GM18870 (cell line): ENCODE data around the gene ERN1.

Source experiments
- ATAC-seq: cut with Tn5 transposase; IDR thresholded peaks from one replicate; pipeline ENCODE4 v1.9.1; 2021; ENCODE audit warnings: moderate library complexity; ENCODE audit not compliant: unreplicated experiment

Gene ERN1

DNA sequence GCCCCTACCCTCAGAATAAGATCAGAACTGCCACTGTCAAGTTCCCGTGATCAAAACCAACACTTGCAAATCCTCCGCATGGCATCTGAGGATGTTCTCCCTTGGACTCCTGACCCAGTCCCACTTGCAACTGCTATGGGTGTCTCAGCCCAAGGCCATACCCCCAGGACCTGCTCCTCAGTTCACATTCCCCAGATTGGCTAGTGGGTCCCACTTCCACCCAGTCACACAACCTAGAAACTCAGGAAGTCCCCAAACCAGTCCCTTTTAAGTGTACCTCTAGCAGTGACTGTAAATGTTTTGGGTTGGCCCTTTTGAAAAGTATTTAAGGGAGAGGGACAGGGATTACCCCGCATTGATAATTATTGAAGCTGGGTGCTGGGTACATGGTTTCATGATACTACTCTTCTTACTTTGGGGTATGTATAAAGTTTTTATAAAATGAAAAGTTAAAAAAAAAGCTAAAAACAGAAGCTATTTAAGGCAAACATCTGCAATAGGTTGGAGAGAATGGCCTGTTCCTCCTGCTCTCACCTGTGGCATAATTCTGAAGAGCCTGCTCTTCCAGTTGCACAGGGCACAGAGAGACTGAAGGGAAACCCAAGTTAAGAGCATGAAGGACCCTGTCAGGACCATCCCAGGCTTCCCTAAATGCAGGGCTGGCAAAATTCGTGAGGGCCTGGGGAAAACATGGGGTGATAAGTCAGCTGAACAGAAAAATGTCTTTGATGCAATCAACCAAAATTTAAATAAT, 42.5 kb downstream of the ERN1 start:
- ATAC-seq, result no peak

DNA sequence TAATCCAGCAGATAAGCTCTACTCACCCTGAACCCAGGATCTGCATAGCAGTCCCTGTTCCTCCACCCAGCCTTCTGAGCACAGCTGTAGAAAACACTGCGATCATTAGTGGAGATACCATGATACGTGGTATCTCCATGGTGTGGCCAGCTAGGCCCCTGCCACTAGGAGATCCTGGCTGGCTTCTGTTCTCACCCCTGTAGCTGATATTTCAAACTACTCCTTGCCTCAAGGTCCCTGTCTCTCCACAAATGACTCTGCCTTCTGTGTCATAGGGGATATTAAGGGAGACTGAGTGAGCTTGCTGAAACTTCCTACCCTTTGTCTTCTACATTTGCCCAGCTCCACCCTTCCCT, 44.3 kb downstream of the ERN1 start:
- no peak for ATAC-seq

DNA sequence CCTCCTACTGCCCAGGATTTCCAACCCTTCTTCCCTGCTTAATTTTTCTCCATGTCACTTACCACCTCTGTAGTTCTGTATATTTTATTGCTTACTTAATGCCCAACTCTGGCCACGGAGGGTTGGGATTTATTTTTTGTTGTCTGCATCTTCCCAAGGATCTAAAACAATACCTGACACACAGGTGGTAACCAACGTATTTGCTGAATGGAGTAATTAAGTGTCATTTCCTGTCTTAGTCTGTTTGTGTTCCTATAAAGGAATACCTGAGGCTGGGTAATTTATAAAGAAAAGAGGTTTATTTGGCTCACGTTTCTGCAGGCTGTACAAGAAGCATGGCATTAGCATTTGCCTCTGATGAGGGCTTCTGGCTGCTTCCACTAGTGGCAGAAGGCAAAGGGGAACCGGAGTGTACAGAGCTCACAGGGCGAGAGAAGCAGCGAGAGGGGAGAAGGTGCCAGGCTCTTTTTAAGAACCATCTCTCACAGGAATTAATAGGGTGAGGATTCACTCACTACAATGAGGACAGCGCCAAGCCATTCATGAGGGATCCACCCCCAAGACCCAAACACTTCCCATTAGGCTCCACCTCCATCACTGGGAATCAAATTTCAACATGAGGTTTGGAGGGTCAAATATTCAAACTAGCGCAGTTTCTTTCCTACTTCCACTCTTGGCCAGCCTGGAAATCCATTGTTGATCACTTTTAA, 44.8 kb downstream of the ERN1 start:
- ATAC-seq, result no peak

DNA sequence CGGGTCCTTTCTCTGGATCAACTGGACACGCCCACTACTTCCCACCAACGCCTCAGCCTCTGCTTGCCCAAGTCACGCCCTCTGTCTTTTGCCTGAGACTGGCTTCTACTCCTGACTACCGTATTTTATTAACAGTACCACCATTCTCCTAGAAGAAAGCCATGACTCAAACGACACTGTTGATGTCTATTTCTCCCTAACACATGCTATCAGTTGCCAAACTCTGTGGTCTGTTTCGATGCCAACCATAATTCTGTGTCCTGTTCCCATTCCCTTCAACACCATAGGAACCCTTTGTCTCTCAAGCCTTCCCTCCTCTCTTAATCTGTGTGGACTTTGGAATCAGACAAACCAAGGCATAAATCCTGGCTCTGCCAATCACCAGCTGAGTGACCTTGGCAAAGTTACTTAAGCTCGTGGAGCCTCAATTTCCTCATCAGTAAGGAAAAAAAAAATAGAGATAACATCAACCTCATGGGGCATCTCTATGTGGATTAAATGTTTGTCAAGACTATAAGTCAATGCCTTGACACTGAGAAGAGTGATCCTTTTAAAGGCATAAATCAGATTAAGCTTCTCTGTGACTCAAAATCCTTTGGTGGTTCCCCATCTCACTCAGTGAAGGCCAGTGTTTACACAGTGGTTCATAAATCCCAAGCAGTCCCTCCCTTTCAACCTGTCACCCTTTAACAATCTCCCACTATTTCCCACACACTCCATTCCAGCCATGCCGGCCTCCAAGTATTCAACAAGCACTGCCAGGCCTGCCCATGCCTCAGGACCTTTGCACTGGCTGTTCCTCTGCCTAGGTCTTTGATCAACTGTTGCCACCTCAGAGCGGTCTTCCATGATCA, 45.6 kb downstream of the ERN1 start:
- ATAC-seq, result no peak

DNA sequence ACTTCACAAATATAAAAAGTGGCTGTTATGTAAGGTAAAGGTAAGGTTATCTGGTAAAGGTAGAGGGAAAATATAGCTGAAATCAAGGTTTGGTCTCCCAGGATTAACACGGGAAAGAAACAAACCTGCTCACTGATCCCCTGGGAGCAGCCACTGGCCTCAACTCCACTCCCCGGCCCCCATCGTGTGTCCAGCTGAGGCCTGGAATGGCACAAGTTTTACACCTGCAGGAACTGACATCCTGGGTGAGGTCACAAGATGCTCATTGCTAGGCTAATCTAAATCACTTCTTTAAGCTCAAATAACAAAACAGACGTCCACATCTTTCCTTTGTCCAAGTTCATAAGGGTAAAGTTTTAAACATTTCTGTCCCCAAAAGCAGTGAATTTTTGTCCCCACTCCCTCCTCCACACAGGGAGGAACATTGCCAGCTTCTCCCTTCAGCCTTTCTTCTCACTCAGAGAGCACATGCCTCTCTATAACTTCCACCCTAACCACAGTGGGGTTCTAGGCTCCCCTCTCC, 46.3 kb downstream of the ERN1 start:
- ATAC-seq, result no peak

DNA sequence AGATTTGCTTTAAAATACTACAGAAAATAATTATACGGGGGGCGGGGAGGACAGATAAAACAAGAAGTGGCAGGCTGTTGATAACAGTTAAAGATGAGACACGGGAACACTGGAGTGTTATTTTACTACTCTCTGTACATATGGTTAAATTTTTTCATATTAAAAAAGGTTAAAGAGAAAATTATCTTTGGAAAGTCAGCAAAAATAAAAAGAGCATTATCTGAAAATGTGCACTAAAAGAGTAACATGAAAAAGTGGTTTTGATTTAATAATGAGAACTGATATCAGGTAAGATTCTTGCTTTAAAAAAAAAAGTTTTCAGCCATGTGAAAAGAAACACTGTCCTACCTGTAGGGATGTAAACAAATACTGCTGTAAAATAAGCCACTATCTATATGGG, 46.9 kb downstream of the ERN1 start:
- no peak for ATAC-seq

DNA sequence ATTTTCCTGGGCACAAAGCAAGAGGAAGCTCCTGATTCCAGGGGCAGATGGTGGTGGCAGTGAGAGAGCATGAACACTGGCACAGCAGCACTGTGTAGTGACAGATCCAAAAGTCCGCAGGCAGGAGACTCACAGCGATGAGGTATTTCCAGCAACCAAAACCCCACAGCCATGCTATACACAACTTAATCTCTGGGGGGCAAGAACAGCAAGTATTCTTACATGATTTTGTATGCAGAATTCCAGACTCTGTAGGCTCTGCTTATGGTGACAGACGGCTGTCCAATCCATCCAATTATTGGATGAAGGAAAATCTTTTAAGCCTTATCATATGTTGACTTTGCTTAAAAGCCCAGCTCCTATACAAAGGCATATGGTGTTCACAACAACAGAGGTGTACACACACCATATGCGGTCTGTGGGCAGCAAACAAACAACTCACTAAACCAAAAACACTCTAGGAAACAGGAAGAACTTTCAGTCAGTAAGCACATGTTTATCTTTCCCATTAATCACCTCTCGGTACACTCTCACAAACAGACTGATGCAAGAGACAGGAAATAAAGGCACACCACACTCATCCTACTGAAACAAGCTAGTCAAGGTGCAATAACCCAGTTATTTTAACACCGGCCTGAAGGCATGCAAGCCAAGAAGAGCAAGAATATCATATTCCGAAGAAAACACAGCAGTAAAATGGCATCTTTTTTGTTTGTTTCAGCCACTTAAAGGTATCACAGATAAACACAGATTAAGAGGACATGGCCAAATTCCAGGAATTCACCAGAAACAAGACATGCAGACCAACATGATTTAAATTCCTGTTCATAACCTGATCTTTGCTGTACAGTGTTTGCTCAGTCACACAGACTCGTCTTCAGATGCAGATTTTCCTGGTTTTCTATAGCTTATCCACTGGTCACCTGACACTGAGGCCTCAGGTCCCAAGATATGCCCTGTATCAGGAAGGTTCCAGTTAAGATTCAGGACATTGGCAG, 47.8 kb downstream of the ERN1 start:
- ATAC-seq, result no peak

DNA sequence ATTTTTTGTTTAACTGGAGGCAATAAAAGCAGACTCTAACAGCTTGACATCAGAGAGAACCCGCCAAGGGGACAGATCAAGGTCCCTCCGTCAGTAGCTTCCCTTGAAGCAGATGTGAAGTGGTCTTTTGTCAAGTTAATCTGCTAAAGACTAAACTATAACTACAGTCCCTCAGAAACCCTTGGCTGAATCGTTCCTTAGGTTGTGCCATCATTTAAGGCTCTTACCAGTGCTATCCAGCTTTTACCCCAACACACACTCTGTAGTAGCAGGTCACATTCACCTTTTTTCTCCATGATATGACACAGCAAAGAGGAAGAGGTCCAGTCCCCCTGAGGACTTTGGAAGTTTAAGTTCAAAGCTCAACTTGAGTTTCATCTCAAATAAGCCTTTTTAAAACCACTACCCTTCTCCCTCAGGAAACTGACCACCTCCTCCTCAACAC, 49.7 kb downstream of the ERN1 start:
- no peak for ATAC-seq

DNA sequence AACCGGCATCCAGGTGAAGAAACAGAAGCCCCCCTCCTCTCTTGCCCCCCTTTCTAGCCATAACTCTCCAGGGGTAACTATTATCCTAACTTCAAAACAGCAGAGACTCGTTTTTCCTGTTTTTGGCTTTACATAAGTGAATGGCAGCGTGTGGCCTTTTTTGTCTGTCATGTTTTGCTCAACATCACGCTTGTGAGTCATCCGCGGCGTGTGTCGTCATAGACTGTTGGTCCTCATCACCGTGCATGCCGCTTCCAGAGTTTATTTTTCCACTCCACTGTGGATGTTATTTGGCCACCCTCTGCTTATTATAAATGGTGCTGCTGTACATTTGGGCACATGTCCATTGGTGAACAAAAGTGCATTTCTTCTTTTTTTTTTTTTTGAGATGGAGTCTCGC, 52.6 kb downstream of the ERN1 start:
- no peak for ATAC-seq

DNA sequence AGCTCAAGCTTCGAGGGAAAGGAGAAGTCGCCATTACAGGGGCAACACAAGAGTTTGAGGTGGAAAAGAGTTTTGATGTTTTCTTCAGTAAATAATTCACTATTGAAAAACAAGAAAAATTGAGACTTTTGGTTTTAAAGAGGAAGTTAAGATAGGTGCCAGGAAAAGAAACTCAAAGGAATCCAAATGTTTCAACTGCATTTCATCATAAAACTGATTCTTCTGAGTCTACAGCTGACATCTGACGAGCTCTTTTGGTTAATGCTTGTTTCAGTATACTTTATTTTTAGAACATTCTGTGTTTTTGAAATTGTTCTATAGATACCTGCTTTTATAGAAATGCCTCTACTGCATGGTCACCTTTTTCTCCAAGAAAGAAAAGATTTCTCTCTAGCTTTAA, 54.0 kb downstream of the ERN1 start:
- no peak for ATAC-seq

DNA sequence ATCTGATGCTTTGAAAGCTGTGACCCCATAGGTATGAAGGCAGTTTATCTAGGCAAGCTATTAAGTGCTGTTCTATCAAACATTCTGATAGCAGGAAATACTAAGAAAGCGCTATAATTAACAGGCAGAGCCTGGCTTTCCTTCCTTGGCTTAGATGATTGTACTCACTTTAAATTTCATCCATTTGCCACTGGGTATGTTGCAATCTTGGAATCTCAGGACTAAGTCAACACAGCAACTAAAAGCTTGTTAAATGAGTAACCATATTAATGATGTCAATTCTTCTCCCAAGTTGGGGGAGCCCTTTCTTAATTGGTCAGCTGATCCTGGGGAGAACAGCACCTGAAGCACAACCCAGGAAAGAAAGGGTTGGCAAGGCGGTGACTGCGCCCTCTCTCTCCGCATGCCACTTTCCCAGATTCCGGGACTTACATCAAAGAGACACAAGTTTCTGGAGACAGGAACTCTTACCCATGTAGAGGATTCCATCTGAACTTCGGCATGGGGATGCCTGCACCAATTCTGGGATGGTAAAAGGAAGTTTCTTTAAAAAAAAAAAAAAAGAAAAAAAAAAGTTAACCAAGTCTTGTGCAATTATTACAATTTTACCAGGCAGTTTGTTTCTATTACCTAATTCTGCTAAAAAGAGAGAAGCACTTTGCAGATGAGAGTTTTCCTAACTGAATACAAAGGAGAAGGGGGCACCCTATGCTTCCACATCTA, 55.1 kb downstream of the ERN1 start:
- ATAC-seq, result no peak

DNA sequence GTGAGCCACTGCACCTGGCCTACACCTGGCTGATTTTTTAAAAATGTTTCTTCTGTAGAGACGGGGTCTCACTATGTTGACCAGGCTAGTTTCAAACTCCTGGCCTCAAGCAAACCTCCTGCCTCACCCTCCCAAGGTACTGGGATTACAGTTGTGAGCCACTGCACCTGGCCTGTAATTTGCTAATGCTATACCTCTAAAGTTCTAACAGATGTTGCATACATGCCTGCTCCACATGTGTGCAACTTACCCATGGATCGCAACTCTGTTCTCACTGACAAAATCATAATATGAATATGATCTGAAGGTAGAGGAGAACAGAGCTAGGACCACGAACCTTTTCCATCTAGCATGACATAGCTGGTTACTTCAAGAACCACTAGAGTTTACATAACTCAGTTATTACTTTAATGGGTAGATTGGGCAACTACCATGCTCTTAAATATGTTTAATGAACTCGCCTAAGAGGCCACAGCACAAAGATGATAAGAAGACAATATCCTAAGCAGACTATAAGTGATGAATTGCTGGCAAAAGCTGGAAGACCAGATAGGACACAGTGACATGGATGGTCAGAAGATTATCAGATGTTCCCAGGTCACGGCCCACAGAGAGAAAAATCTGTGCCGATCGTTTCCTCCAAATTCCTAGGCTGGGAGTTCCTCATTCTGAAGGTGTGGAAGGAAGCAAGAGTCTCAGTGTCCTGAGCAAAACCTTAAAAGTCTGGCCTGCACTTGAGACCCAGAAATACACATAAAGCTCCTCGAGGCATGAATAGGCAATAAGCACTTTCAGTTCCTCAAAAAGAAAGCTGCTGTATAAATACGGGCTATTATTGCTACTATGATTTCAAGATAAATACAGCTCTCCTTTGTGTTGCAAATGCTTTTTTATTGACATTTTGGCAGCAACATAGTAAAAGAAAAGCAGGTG, 55.9 kb downstream of the ERN1 start:
- peak; percentile 75 for ATAC-seq

DNA sequence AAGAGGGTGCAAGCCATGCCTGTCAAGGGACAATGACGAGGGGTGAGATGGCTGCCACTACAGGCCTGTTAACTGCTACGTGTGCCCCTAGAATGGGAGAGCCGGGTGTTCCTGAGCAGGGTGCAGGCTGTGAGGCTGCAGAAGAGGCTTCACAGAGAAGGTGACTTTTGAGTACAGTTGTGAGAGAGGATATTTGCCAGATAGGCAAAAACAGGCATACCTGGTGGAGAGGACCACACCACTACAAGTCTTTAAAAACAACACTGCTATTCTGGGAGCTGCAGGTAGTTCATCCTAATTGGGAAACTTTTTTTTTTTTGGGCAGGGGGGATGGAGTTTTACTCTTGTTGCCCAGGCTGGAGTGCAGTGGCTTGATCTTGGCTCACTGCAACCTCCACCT, 58.8 kb downstream of the ERN1 start:
- no peak for ATAC-seq

DNA sequence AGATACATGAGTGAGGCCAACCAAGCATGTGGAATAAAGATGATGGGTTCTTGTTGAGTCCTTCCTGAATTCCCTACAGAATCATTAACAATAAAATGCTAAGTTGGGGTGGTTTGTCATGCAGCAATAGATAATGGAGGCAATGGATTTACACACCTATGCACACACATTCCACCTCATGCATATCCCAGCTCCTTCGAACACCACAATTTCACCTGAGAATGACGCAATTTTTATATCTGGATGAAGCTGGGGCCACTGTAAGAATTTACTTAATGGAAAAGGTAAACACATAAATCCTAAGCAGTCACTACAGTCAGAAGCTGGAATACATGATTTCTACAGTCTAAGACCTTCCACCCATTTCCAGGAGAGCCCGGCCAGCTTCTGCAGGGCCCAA, 59.7 kb downstream of the ERN1 start:
- no peak for ATAC-seq

DNA sequence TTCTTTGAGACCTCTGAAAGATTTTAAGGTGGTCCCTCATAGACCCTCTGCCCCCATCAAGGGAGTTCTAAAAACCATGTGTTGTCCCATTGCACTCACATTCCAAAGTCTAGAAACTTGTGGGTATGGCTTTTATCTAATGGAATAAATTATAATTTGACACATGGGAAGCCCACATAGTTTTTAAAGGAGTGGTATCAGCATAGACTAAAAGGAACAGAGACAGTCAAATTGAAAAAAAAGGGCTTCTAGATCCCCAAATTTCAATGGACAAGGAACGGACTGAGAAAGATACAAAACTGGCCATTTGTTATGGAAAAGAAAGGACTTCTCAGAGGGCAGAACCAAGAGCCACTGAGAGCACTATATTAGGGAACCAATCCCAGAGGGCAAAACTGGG, 60.8 kb downstream of the ERN1 start:
- no peak for ATAC-seq

DNA sequence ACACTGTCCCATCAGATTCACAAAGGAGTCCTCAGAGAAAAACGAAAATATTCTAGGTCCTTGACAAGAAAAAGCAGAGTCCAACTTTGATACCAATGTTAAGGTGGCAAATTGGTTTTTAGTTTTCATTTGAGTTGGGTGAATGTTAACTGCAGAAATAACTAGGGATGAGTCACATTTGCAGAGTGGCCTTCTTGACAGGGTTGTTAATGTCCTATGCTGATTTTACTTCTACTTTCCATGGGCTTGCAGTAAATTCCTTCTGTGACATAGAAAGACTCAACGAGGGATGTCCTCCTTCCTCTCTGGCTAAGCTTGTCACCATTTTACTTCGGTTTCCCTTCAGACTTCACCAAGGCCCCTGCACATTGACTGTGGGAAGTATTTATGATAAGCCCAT, 62.3 kb downstream of the ERN1 start:
- no peak for ATAC-seq

DNA sequence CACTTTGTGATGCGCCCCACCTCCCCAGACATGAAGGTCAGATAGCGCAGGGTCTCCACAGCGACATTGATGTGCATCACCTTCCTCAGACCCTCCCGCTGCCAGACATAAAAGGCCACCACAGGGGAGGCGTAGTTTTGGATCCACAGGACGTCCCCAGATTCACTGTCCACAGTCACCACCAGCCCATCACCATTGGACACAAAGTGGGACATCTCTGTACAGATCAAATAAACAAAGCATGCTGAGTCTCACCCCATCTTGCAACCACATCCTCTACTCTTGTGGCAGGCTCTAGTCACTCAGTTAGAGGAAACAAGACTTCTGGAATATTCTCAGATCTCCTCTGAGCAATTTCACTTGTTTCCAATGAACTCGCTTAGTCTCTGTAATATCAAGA, 63.2 kb downstream of the ERN1 start:
- ATAC-seq, result no peak

DNA sequence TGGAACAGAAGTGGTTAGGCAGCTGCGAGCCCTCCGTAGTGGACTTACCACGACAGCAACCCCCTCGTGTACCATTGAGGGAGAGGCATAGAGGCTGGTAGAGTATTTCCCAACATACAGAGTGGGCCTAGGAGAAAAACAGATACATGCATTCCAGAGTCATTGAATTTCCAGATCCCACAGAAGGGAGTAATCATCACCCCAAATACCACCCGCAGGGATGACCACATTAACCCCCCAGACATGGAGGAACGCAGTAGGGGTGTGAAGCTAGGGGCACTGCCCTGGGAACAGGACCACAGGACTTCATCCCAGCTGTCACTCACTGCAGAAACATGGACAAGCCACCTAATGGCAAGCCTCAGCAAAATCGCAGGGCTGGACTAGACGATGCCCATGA, 64.8 kb downstream of the ERN1 start:
- ATAC-seq, result no peak

DNA sequence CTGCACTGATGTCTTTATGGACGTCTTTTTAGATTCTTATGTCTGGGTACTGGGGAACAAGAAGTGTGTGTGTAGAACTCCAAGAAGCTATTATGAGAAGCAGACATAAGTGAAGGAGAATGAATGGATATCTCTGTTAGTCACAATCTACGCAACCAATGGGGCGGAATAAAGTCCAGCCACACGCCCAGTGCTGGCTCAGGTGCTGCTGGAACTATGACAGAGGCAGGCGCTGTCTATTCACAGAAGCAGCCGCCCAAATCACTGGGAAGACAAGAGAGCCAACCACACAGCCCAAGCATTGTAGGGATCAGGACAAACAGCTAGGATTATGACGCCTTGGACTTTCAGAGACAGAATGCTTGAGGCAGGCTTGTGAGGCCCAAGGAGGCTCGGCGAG, 65.6 kb downstream of the ERN1 start:
- no peak for ATAC-seq
